ENCODE measurements around the gene PTGFRN. TPM values are rescaled to one million over a fixed set of nuclear protein-coding genes. Genes with fewer than 3 reads are reported as not detected.

The PTGFRN gene
- total and polyA plus RNA-seq, 4 donors: 47.1 to 83.2 (median 70.1) TPM

DNA sequence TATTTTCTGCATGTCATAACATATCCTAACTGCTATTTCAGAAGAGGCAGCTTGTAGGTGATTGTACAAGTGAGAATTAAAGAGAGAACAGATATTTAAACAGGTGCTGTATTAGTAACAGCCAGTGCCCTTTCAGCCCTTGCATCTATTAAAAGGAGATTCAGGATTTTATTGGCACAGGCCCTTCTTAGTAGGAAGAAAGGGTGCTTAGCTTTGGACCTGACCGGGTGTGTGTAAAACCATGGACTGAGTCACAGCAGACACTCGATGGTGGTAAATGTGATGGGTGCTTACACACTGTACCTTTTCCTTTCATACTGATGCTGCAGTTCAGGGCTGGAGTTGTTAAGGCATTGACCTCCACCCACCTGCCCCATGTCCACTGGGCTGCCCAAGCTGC is 79.2 kb downstream of the PTGFRN start:
- no peaks in the 10 kb centered on the region for H3K27me3 ChIP-seq (ENCODE audit: control insufficient read depth, insufficient read depth, low read length)
- H3K9me3 ChIP-seq (ENCODE audit: control insufficient read depth, insufficient read depth, low read length): no peaks in the 10 kb centered on the region
- H3K4me1 ChIP-seq (ENCODE audit: control insufficient read depth, insufficient read depth, low read length): peaks cover 19% of the 10 kb centered on the region
- DNase-seq (ENCODE audit: low read depth in 4 of 6, low spot score in 6 of 6): no peak
- H3K27ac ChIP-seq (ENCODE audit: low read depth, low read length): no peak overlapping the region
- WGBS (ENCODE audit: insufficient coverage): 92% methylated on average over 2 of the region's 2 CpGs
- H3K36me3 ChIP-seq (ENCODE audit: control insufficient read depth, insufficient read depth, low read length): peaks cover 28% of the 10 kb centered on the region
- H3K4me3 ChIP-seq (ENCODE audit: low read depth, low read length): no peak overlapping the region

DNA sequence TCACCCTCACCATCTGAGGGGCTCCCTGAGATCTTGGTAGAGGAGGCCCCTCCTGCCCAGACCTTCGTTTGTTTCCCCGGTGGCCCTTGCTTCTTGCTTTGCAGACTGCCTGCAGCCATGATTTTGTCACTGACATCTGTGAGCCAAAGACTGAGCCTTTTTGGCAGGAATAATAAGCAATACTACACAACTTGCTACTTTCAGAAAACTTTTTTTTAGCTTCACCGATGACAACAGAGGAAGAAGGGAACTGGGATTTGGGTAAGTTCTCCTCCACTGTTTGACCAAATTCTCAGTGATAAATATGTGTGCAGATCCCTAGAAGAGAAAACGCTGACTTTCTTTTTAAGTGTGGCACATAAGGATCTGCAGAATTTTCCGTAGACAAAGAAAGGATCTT is 80.1 kb downstream of the PTGFRN start:
- no peak overlapping the region for H3K27ac ChIP-seq (ENCODE audit: low read depth, low read length)

DNA sequence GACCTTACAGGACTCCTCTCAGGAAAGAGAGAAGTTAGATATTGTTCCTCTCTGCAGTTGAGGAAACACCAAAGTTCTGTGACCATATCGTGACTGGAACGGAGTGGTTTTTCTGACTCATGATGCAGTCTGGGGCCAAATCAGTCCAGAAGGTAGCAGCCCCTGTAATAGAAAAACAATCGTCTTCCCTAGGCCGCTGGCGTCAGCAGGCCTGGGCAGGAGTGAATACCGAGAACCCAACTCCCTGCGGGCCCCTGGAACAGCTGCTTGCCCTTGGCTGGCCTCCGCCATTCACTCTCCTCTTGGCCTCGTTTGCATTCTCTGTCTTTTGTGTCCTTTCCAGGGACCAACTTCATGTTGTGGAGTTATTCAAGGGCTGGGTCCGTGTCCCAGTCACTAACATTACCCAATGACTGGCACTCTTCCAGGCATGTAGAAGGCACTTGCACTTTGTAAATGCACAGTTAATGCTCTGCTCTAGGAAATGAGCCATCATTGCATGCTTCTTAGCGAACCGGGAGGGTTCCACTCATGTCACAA is 81.0 kb downstream of the PTGFRN start:
- WGBS (ENCODE audit: insufficient coverage): 34% methylated on average over 10 of the region's 12 CpGs
- H3K36me3 ChIP-seq (ENCODE audit: control insufficient read depth, insufficient read depth, low read length): peaks cover 17% of the 10 kb centered on the region
- H3K27ac ChIP-seq (ENCODE audit: low read depth, low read length): no peak overlapping the region
- no peaks in the 10 kb centered on the region for H3K9me3 ChIP-seq (ENCODE audit: control insufficient read depth, insufficient read depth, low read length)
- no peaks in the 10 kb centered on the region for H3K27me3 ChIP-seq (ENCODE audit: control insufficient read depth, insufficient read depth, low read length)
- no peak overlapping the region for H3K4me3 ChIP-seq (ENCODE audit: low read depth, low read length)
- H3K4me1 ChIP-seq (ENCODE audit: control insufficient read depth, insufficient read depth, low read length): peaks cover 13% of the 10 kb centered on the region
- DNase-seq (ENCODE audit: low read depth in 4 of 6, low spot score in 6 of 6): peak in 1 of 6 donors; percentile 73

More for the DNA sequence above, 80.1 kb downstream of the PTGFRN start:
- Histone ChIP-seq H3K4me1 (ENCODE audit: control insufficient read depth, insufficient read depth, low read length) (peaks cover 13% of the 10 kb centered on the region), H3K36me3 (ENCODE audit: control insufficient read depth, insufficient read depth, low read length) (peaks cover 25% of the 10 kb centered on the region), H3K4me3 (ENCODE audit: low read depth, low read length) (no peak overlapping the region), H3K27me3 (ENCODE audit: control insufficient read depth, insufficient read depth, low read length) (no peaks in the 10 kb centered on the region), H3K9me3 (ENCODE audit: control insufficient read depth, insufficient read depth, low read length) (no peaks in the 10 kb centered on the region)
- 63% methylated on average over 2 of the region's 5 CpGs for WGBS (ENCODE audit: insufficient coverage)
- DNase-seq (ENCODE audit: low read depth in 4 of 6, low spot score in 6 of 6): no peak

DNA sequence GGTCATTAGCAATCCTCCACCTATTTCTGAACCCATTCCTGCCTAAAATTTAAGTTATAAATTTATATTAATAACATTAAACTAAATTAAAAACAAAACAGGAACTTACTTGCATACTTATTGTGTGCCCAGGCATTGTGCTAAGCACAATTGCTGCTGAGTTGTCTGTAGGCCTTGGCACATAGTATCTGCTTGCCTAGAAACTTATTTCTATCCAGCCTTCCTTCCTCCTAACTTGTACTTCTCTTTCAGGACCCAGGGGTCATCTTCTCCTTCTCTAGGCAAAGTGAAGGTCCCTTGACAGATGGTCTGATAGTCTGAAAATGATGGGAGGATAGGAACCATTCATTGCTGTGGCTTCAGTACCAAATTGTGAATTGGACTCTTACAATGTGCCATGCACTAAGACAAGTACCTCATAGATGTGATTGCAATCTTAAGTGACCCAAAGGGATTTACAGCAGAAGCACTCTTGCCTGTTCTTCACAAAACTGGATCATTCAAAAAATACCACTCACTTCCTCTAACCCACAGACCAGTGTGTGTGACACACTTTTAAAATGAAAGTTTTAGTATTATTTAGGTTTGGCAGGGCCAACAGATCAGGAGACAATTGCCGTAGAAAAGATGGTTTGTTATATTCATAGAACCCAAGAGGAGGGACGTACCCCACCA is 81.6 kb downstream of the PTGFRN start:
- no peaks in the 10 kb centered on the region for H3K27me3 ChIP-seq (ENCODE audit: control insufficient read depth, insufficient read depth, low read length)
- H3K36me3 ChIP-seq (ENCODE audit: control insufficient read depth, insufficient read depth, low read length): peaks cover 17% of the 10 kb centered on the region
- H3K9me3 ChIP-seq (ENCODE audit: control insufficient read depth, insufficient read depth, low read length): no peaks in the 10 kb centered on the region
- 44% methylated on average over 2 of the region's 2 CpGs for WGBS (ENCODE audit: insufficient coverage)
- no peak for DNase-seq (ENCODE audit: low read depth in 4 of 6, low spot score in 6 of 6)
- no peak overlapping the region for H3K27ac ChIP-seq (ENCODE audit: low read depth, low read length)
- peaks cover 13% of the 10 kb centered on the region for H3K4me1 ChIP-seq (ENCODE audit: control insufficient read depth, insufficient read depth, low read length)
- no peak overlapping the region for H3K4me3 ChIP-seq (ENCODE audit: low read depth, low read length)

DNA sequence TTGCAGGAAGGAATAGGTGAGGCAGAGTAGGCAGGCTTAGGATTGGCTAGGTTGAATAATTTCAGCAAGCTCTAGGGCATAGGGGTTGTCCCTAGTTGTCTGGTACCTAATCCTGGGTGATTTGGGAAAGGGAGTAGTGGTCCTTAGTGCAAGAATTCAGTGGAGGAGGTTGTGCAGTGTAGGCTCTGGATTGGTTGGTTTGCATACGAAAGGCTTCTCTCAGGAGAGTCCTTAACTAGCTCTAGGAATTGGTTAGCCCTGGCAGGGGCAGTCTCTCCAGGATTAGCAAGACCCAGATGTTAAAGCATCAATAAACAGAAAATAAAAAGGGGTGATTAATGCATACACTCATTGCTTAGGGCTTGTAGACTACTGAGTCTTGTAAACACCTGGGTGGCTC is 82.2 kb downstream of the PTGFRN start:
- Histone ChIP-seq H3K27ac (ENCODE audit: low read depth, low read length) (no peak overlapping the region), H3K36me3 (ENCODE audit: control insufficient read depth, insufficient read depth, low read length) (peaks cover 12% of the 10 kb centered on the region), H3K4me3 (ENCODE audit: low read depth, low read length) (no peak overlapping the region), H3K9me3 (ENCODE audit: control insufficient read depth, insufficient read depth, low read length) (no peaks in the 10 kb centered on the region), H3K4me1 (ENCODE audit: control insufficient read depth, insufficient read depth, low read length) (peaks cover 8% of the 10 kb centered on the region), H3K27me3 (ENCODE audit: control insufficient read depth, insufficient read depth, low read length) (no peaks in the 10 kb centered on the region)
- no peak for DNase-seq (ENCODE audit: low read depth in 4 of 6, low spot score in 6 of 6)
- no CpG with 5 or more reads among the region's 1 CpG for WGBS (ENCODE audit: insufficient coverage)

DNA sequence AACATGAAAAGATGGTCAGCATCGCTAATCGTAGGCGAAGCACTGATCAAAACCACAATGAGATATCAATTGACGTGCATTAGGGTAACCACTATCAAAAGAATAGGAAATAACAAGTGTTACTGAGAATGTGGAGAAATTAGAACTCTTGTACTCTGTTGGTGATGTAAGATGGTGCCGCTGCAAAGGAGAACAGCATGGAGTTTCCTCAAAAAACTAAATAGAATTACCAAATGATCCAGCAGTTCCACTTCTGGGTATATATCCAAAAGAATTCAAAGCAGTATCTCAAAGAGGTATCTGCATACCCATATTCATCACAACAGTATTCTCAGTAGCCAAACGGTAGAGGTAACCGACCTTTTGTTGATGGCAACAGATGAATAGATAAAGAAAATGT is 83.6 kb downstream of the PTGFRN start:
- peaks cover 5% of the 10 kb centered on the region for H3K4me1 ChIP-seq (ENCODE audit: control insufficient read depth, insufficient read depth, low read length)
- H3K27me3 ChIP-seq (ENCODE audit: control insufficient read depth, insufficient read depth, low read length): no peaks in the 10 kb centered on the region
- H3K4me3 ChIP-seq (ENCODE audit: low read depth, low read length): no peak overlapping the region
- H3K36me3 ChIP-seq (ENCODE audit: control insufficient read depth, insufficient read depth, low read length): peaks cover 7% of the 10 kb centered on the region
- no peak for DNase-seq (ENCODE audit: low read depth in 4 of 6, low spot score in 6 of 6)
- no CpG with 5 or more reads among the region's 7 CpGs for WGBS (ENCODE audit: insufficient coverage)
- H3K9me3 ChIP-seq (ENCODE audit: control insufficient read depth, insufficient read depth, low read length): no peaks in the 10 kb centered on the region
- H3K27ac ChIP-seq (ENCODE audit: low read depth, low read length): no peak overlapping the region

DNA sequence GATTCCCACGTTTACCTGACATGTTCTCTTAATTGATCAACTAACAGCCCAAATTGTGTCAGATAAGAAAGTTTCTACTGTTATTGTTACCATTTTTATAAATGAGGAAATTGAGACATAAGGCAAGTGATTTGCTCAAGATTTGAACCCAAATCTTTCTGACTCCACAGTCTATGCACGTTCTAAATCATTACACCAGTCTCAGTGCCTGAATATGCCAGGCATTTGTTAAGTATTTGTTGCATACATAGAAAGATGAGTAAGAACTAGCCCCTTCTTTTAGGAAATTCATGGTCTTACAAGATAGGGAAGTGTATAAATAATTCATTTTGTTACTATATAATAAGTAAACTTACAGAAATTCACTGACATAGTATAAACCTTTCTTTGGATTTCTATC is 84.7 kb downstream of the PTGFRN start:
- WGBS (ENCODE audit: insufficient coverage): no CpG with 5 or more reads among the region's 2 CpGs
- no peak overlapping the region for H3K4me3 ChIP-seq (ENCODE audit: low read depth, low read length)

DNA sequence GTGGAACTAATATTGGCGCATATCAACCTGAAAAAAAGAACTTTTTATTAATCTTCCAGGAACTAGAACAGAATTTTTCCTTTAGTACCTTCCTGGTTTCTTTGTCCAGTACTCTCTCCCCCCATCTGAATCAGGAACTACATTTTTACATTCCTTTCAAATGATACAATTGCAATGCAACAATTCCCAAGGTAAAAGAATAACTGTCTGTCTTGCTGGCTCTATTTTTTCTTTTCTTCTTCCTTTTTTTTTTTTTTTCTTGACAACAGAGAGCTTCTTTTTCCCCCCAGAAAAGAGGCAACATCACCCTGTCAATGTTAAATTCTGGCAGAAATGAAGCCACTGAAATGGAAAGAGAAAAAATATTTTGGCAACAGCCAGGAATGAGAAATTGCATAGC is 87.3 kb downstream of the PTGFRN start:
- no peak overlapping the region for H3K27ac ChIP-seq (ENCODE audit: low read depth, low read length)
- no peaks in the 10 kb centered on the region for H3K4me1 ChIP-seq (ENCODE audit: control insufficient read depth, insufficient read depth, low read length)
- no peak for DNase-seq (ENCODE audit: low read depth in 4 of 6, low spot score in 6 of 6)
- H3K9me3 ChIP-seq (ENCODE audit: control insufficient read depth, insufficient read depth, low read length): no peaks in the 10 kb centered on the region
- WGBS (ENCODE audit: insufficient coverage): 100% methylated on average over 1 of the region's 1 CpG
- no peak overlapping the region for H3K4me3 ChIP-seq (ENCODE audit: low read depth, low read length)
- no peaks in the 10 kb centered on the region for H3K27me3 ChIP-seq (ENCODE audit: control insufficient read depth, insufficient read depth, low read length)
- H3K36me3 ChIP-seq (ENCODE audit: control insufficient read depth, insufficient read depth, low read length): no peaks in the 10 kb centered on the region

More for the DNA sequence above, 84.7 kb downstream of the PTGFRN start:
- H3K27me3 ChIP-seq (ENCODE audit: control insufficient read depth, insufficient read depth, low read length): no peaks in the 10 kb centered on the region
- H3K36me3 ChIP-seq (ENCODE audit: control insufficient read depth, insufficient read depth, low read length): peaks cover 7% of the 10 kb centered on the region
- H3K9me3 ChIP-seq (ENCODE audit: control insufficient read depth, insufficient read depth, low read length): no peaks in the 10 kb centered on the region
- no peak overlapping the region for H3K27ac ChIP-seq (ENCODE audit: low read depth, low read length)
- DNase-seq (ENCODE audit: low read depth in 4 of 6, low spot score in 6 of 6): no peak
- H3K4me1 ChIP-seq (ENCODE audit: control insufficient read depth, insufficient read depth, low read length): peaks cover 5% of the 10 kb centered on the region

DNA sequence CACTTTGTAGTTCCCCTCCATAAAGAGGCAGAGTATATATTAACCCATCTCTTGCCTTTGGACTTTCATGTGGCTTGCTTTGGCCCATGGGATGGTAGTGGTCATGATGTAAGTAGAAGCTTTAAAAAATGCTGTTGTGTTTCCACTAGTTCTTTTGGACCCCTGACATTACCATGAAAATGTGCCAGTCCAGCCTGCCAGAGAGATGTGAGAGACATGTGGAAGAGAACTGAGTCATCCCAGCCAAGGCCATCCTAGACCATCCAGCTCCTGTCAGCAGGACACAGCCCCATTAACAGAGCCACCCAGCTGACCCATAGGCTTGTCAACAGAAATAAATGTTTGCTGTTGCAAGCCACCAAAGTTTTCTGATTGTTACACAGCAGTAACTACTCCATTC is 87.9 kb downstream of the PTGFRN start:
- no peak overlapping the region for H3K27ac ChIP-seq (ENCODE audit: low read depth, low read length)

DNA sequence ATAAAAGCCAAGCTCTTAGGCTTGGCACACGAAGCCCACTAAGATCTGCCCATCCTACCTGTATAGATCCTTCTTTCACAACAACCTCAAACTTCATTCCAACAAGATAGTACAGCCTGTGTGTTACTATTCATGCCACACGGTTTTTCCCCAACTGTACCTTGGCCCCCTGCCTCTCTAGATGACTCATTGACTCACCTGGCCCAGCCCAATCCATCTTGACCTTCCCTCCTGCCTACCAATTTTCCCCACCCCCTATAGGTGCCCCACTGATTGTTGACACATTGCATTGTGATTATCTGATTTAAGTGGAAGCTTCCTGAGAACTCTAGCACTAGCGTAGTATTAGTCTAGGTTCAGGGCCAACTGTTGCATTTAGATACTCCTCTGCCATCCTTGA is 89.9 kb downstream of the PTGFRN start:
- WGBS (ENCODE audit: insufficient coverage): 81% methylated on average over 3 of the region's 3 CpGs
- Histone ChIP-seq H3K27ac (ENCODE audit: low read depth, low read length) (no peak overlapping the region), H3K4me1 (ENCODE audit: control insufficient read depth, insufficient read depth, low read length) (no peaks in the 10 kb centered on the region), H3K9me3 (ENCODE audit: control insufficient read depth, insufficient read depth, low read length) (no peaks in the 10 kb centered on the region), H3K27me3 (ENCODE audit: control insufficient read depth, insufficient read depth, low read length) (no peaks in the 10 kb centered on the region), H3K4me3 (ENCODE audit: low read depth, low read length) (no peak overlapping the region), H3K36me3 (ENCODE audit: control insufficient read depth, insufficient read depth, low read length) (no peaks in the 10 kb centered on the region)
- no peak for DNase-seq (ENCODE audit: low read depth in 4 of 6, low spot score in 6 of 6)

More for the DNA sequence above, 87.9 kb downstream of the PTGFRN start:
- Histone ChIP-seq H3K36me3 (ENCODE audit: control insufficient read depth, insufficient read depth, low read length) (no peaks in the 10 kb centered on the region), H3K4me3 (ENCODE audit: low read depth, low read length) (no peak overlapping the region), H3K9me3 (ENCODE audit: control insufficient read depth, insufficient read depth, low read length) (no peaks in the 10 kb centered on the region), H3K4me1 (ENCODE audit: control insufficient read depth, insufficient read depth, low read length) (no peaks in the 10 kb centered on the region), H3K27me3 (ENCODE audit: control insufficient read depth, insufficient read depth, low read length) (no peaks in the 10 kb centered on the region)
- DNase-seq (ENCODE audit: low read depth in 4 of 6, low spot score in 6 of 6): no peak

All from spinal cord (tissue), 10 donors.